ENCODE data around the gene SYTL5.

The SYTL5 gene

DNA sequence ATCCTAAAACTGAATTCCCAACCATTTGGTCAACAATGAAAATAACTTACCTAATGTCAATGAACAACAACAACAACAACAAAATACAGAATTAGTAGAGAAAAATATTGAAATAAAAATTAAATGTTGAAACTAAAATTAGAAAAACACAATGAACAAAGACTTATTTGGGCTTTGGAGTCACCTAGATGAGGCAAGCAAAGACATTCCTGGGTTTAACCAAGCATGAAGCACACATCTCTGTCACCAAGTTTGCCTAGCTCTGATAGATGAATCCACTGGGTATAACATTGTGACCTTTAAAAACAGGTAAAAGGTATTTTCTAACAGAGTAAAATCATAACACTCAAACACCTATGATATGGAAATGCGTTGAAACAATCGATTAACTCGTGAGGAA, 13.2 kb upstream of the SYTL5 start:
- no peak overlapping the region for H2AFZ ChIP-seq (ENCODE audit: low read depth, low read length)

GRCh38 chrX:37993837-37994619, 12.3 kb upstream of the SYTL5 start:
- no peak overlapping the region for H2AFZ ChIP-seq (ENCODE audit: low read depth, low read length)
- H3K36me3 ChIP-seq (ENCODE audit: insufficient read depth, low read length), result no peaks in the 10 kb centered on the region
- no peak overlapping the region for H3K4me3 ChIP-seq (ENCODE audit: low read depth in 1 of 2, low read length in 2 of 2)
- H3K4me1 ChIP-seq (ENCODE audit: insufficient read depth, low read length), result no peaks in the 10 kb centered on the region
- TF ChIP-seq, protein P1, sequence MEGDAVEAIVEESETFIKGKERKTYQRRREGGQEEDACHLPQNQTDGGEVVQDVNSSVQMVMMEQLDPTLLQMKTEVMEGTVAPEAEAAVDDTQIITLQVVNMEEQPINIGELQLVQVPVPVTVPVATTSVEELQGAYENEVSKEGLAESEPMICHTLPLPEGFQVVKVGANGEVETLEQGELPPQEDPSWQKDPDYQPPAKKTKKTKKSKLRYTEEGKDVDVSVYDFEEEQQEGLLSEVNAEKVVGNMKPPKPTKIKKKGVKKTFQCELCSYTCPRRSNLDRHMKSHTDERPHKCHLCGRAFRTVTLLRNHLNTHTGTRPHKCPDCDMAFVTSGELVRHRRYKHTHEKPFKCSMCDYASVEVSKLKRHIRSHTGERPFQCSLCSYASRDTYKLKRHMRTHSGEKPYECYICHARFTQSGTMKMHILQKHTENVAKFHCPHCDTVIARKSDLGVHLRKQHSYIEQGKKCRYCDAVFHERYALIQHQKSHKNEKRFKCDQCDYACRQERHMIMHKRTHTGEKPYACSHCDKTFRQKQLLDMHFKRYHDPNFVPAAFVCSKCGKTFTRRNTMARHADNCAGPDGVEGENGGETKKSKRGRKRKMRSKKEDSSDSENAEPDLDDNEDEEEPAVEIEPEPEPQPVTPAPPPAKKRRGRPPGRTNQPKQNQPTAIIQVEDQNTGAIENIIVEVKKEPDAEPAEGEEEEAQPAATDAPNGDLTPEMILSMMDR (IDR thresholded peaks at IDR 0.05; ENCODE audit: borderline replicate concordance, extremely low read depth, low read length, poor library complexity, severe bottlenecking), result no peak
- TF ChIP-seq EZH2 (IDR thresholded peaks at IDR 0.05; ENCODE audit: borderline replicate concordance, low read depth, low read length, severe bottlenecking), result no peak
- no peak for ATAC-seq (ENCODE audit: insufficient read depth, low read depth)
- no peak overlapping the region for H3K27ac ChIP-seq (ENCODE audit: low read length)
- no peaks in the 10 kb centered on the region for H4K20me1 ChIP-seq (ENCODE audit: insufficient read depth, low read length)
- no peak overlapping the region for H3K9ac ChIP-seq (ENCODE audit: low read depth, low read length)
- no peak overlapping the region for H3K4me2 ChIP-seq (ENCODE audit: insufficient read depth, low read length)
- no peak for DNase-seq
- no peaks in the 10 kb centered on the region for H3K79me2 ChIP-seq (ENCODE audit: insufficient read depth, low read length)
- no peaks in the 10 kb centered on the region for H3K27me3 ChIP-seq (ENCODE audit: insufficient read depth, low read length, poor library complexity)
- no peaks in the 10 kb centered on the region for H3K9me3 ChIP-seq (ENCODE audit: insufficient read depth, low read length, severe bottlenecking)

More for the DNA sequence above, 13.2 kb upstream of the SYTL5 start:
- Histone ChIP-seq H3K4me2 (ENCODE audit: insufficient read depth, low read length) (no peak overlapping the region), H3K4me1 (ENCODE audit: insufficient read depth, low read length) (no peaks in the 10 kb centered on the region), H3K9me3 (ENCODE audit: insufficient read depth, low read length, severe bottlenecking) (no peaks in the 10 kb centered on the region), H4K20me1 (ENCODE audit: insufficient read depth, low read length) (no peaks in the 10 kb centered on the region), H3K9ac (ENCODE audit: low read depth, low read length) (no peak overlapping the region), H3K27me3 (ENCODE audit: insufficient read depth, low read length, poor library complexity) (no peaks in the 10 kb centered on the region), H3K27ac (ENCODE audit: low read length) (no peak overlapping the region), H3K4me3 (ENCODE audit: low read depth in 1 of 2, low read length in 2 of 2) (no peak overlapping the region), H3K36me3 (ENCODE audit: insufficient read depth, low read length) (no peaks in the 10 kb centered on the region), H3K79me2 (ENCODE audit: insufficient read depth, low read length) (no peaks in the 10 kb centered on the region)
- TF ChIP-seq EZH2 (IDR thresholded peaks at IDR 0.05; ENCODE audit: borderline replicate concordance, low read depth, low read length, severe bottlenecking), result no peak
- TF ChIP-seq, protein P1 (IDR thresholded peaks at IDR 0.05; ENCODE audit: borderline replicate concordance, extremely low read depth, low read length, poor library complexity, severe bottlenecking), result no peak
- no peak for ATAC-seq (ENCODE audit: insufficient read depth, low read depth)
- no peak for DNase-seq

- Histone ChIP-seq H3K4me3 (ENCODE audit: low read depth in 1 of 2, low read length in 2 of 2) (no peak overlapping the region), H3K9me3 (ENCODE audit: insufficient read depth, low read length, severe bottlenecking) (no peaks in the 10 kb centered on the region), H3K4me2 (ENCODE audit: insufficient read depth, low read length) (no peak overlapping the region), H3K4me1 (ENCODE audit: insufficient read depth, low read length) (no peaks in the 10 kb centered on the region), H3K27ac (ENCODE audit: low read length) (no peak overlapping the region), H3K27me3 (ENCODE audit: insufficient read depth, low read length, poor library complexity) (no peaks in the 10 kb centered on the region), H3K79me2 (ENCODE audit: insufficient read depth, low read length) (no peaks in the 10 kb centered on the region), H2AFZ (ENCODE audit: low read depth, low read length) (no peak overlapping the region), H3K9ac (ENCODE audit: low read depth, low read length) (no peak overlapping the region), H4K20me1 (ENCODE audit: insufficient read depth, low read length) (no peaks in the 10 kb centered on the region), H3K36me3 (ENCODE audit: insufficient read depth, low read length) (no peaks in the 10 kb centered on the region)
- no peak for DNase-seq
- TF ChIP-seq, protein P1 (IDR thresholded peaks at IDR 0.05; ENCODE audit: borderline replicate concordance, extremely low read depth, low read length, poor library complexity, severe bottlenecking), result peak; percentile 19
- TF ChIP-seq EZH2 (IDR thresholded peaks at IDR 0.05; ENCODE audit: borderline replicate concordance, low read depth, low read length, severe bottlenecking), result no peak
- no peak for ATAC-seq (ENCODE audit: insufficient read depth, low read depth)
These were observed 10.9 kb upstream of the SYTL5 start for GRCh38 chrX:37995428-37995827.
